ENCODE measurements around the gene ANKRD33B. TPM values are rescaled to one million over a fixed set of nuclear protein-coding genes. Genes with fewer than 3 reads are reported as not detected.

ANKRD33B gene
- total and polyA plus RNA-seq, 2 donors (not counting 1 experiment from before 2014, with no cell fraction given), result 7.7 to 7.8 TPM

GRCh38 chr5:10582512-10582897 lies 18.6 kb downstream of the ANKRD33B start:
- H2AFZ ChIP-seq (ENCODE audit: low read length), result no peak overlapping the region
- H3K4me3 ChIP-seq (replicated peaks in 1 of 4; ENCODE audit: control extremely low read depth in 1 of 4, insufficient read depth in 1 of 4, low read depth in 3 of 4, low read length in 4 of 4), result no peak overlapping the region
- no peak for DNase-seq (ENCODE audit: low read depth in 2 of 2)
- no peaks in the 10 kb centered on the region for H3K4me1 ChIP-seq (ENCODE audit: control insufficient read depth, extremely low read depth, insufficient read depth, low read length)
- H3K27ac ChIP-seq (ENCODE audit: insufficient read depth, low read length), result no peak overlapping the region
- no peak for TF ChIP-seq EZH2 (IDR thresholded peaks at IDR 0.05; ENCODE audit: low read length, missing control alignments)
- TF ChIP-seq CTCF (conservative IDR thresholded peaks at IDR 0.05 in 1 of 2, IDR thresholded peaks at IDR 0.05 in 1 of 2; ENCODE audit: low read depth in 1 of 2, low read length in 2 of 2), result no peak
- no peaks in the 10 kb centered on the region for H3K27me3 ChIP-seq (ENCODE audit: control insufficient read depth, insufficient read depth, low read length)
- H3K9ac ChIP-seq (ENCODE audit: insufficient read depth, low read length), result no peak overlapping the region
- peaks cover 2% of the 10 kb centered on the region for H3K79me2 ChIP-seq (ENCODE audit: control insufficient read depth, insufficient read depth, low read length)
- no peak overlapping the region for H3K4me2 ChIP-seq (ENCODE audit: extremely low read depth, insufficient read depth, low read length)
- no peaks in the 10 kb centered on the region for H3K9me3 ChIP-seq (ENCODE audit: control insufficient read depth, insufficient read depth, low read depth, low read length)
- H4K20me1 ChIP-seq (ENCODE audit: control insufficient read depth, extremely low read depth, insufficient read depth, low read length), result peaks cover 1% of the 10 kb centered on the region
- H3K36me3 ChIP-seq (ENCODE audit: control insufficient read depth, insufficient read depth, low read length), result no peaks in the 10 kb centered on the region

- no peaks in the 10 kb centered on the region for H3K36me3 ChIP-seq (ENCODE audit: control insufficient read depth, insufficient read depth, low read length)
- H3K79me2 ChIP-seq (ENCODE audit: control insufficient read depth, insufficient read depth, low read length), result peaks cover 2% of the 10 kb centered on the region
- no peaks in the 10 kb centered on the region for H3K4me1 ChIP-seq (ENCODE audit: control insufficient read depth, extremely low read depth, insufficient read depth, low read length)
- H2AFZ ChIP-seq (ENCODE audit: low read length), result no peak overlapping the region
- peaks cover 1% of the 10 kb centered on the region for H4K20me1 ChIP-seq (ENCODE audit: control insufficient read depth, extremely low read depth, insufficient read depth, low read length)
- H3K4me2 ChIP-seq (ENCODE audit: extremely low read depth, insufficient read depth, low read length), result no peak overlapping the region
- H3K27ac ChIP-seq (ENCODE audit: insufficient read depth, low read length), result no peak overlapping the region
- H3K27me3 ChIP-seq (ENCODE audit: control insufficient read depth, insufficient read depth, low read length), result no peaks in the 10 kb centered on the region
- no peak overlapping the region for H3K4me3 ChIP-seq (replicated peaks in 1 of 4; ENCODE audit: control extremely low read depth in 1 of 4, insufficient read depth in 1 of 4, low read depth in 3 of 4, low read length in 4 of 4)
- no peak for DNase-seq (ENCODE audit: low read depth in 2 of 2)
- H3K9ac ChIP-seq (ENCODE audit: insufficient read depth, low read length), result no peak overlapping the region
- TF ChIP-seq CTCF (conservative IDR thresholded peaks at IDR 0.05 in 1 of 2, IDR thresholded peaks at IDR 0.05 in 1 of 2; ENCODE audit: low read depth in 1 of 2, low read length in 2 of 2) (no peak), EZH2 (IDR thresholded peaks at IDR 0.05; ENCODE audit: low read length, missing control alignments) (no peak)
- H3K9me3 ChIP-seq (ENCODE audit: control insufficient read depth, insufficient read depth, low read depth, low read length), result no peaks in the 10 kb centered on the region
Measured at GRCh38 chr5:10583663-10584572, 20.0 kb downstream of the ANKRD33B start.

- Histone ChIP-seq H3K79me2 (ENCODE audit: control insufficient read depth, insufficient read depth, low read length) (peaks cover 2% of the 10 kb centered on the region), H4K20me1 (ENCODE audit: control insufficient read depth, extremely low read depth, insufficient read depth, low read length) (peaks cover 1% of the 10 kb centered on the region)
Measured at GRCh38 chr5:10584714-10585517, 21.0 kb downstream of the ANKRD33B start.

More at GRCh38 chr5:10584714-10585517, 21.0 kb downstream of the ANKRD33B start:
- TF ChIP-seq CTCF (conservative IDR thresholded peaks at IDR 0.05 in 1 of 2, IDR thresholded peaks at IDR 0.05 in 1 of 2; ENCODE audit: low read depth in 1 of 2, low read length in 2 of 2) (no peak), EZH2 (IDR thresholded peaks at IDR 0.05; ENCODE audit: low read length, missing control alignments) (no peak)
- Histone ChIP-seq H3K36me3 (ENCODE audit: control insufficient read depth, insufficient read depth, low read length) (no peaks in the 10 kb centered on the region), H3K9ac (ENCODE audit: insufficient read depth, low read length) (no peak overlapping the region), H2AFZ (ENCODE audit: low read length) (no peak overlapping the region), H3K27me3 (ENCODE audit: control insufficient read depth, insufficient read depth, low read length) (no peaks in the 10 kb centered on the region), H3K9me3 (ENCODE audit: control insufficient read depth, insufficient read depth, low read depth, low read length) (no peaks in the 10 kb centered on the region), H3K27ac (ENCODE audit: insufficient read depth, low read length) (no peak overlapping the region), H3K4me3 (replicated peaks in 1 of 4; ENCODE audit: control extremely low read depth in 1 of 4, insufficient read depth in 1 of 4, low read depth in 3 of 4, low read length in 4 of 4) (no peak overlapping the region), H3K4me2 (ENCODE audit: extremely low read depth, insufficient read depth, low read length) (no peak overlapping the region), H3K4me1 (ENCODE audit: control insufficient read depth, extremely low read depth, insufficient read depth, low read length) (no peaks in the 10 kb centered on the region)
- DNase-seq (ENCODE audit: low read depth in 2 of 2), result no peak

Data from fibroblast of lung (primary cell).